Stimulated activated memory B cell treated with anti-CD40 and anti-IgM and Interleukin-4, amounts not matched to agents 10 μg/mL and 1 μg/mL and 100 μg/mL, for 72 hours (primary cell): ENCODE data around the gene FAM98A.

Experiments
- ATAC-seq: fragments of 150-1000 bp; cut with Tn5 transposase; 2 replicates; pipeline ENCODE4 v1.10.0; 2021
- H3K27ac Mint-ChIP-seq: one replicate; pipeline ENCODE4 v1.8.0; 2022; ENCODE audit warnings: mild to moderate bottlenecking, mixed read lengths
- H3K27me3 Mint-ChIP-seq: one replicate; pipeline ENCODE4 v1.8.0; 2022; ENCODE audit warnings: mixed read lengths
- H3K36me3 Mint-ChIP-seq: one replicate; pipeline ENCODE4 v1.8.0; 2022; ENCODE audit warnings: mixed read lengths
- H3K4me1 Mint-ChIP-seq: one replicate; pipeline ENCODE4 v1.8.0; 2022; ENCODE audit warnings: mixed read lengths
- H3K4me3 Mint-ChIP-seq: one replicate; pipeline ENCODE4 v1.8.0; 2022; ENCODE audit warnings: mild to moderate bottlenecking, moderate library complexity, mixed read lengths
- H3K9me3 Mint-ChIP-seq: one replicate; pipeline ENCODE4 v1.8.0; 2022; ENCODE audit warnings: mixed read lengths

Gene FAM98A

GRCh38 chr2:33577084-33577483, 22.0 kb downstream of the FAM98A start:
- no peaks in the 10 kb centered on the region for H3K27me3 Mint-ChIP-seq
- peaks cover 19% of the 10 kb centered on the region for H3K36me3 Mint-ChIP-seq
- no peaks in the 10 kb centered on the region for H3K9me3 Mint-ChIP-seq
- H3K4me1 Mint-ChIP-seq: peaks cover 22% of the 10 kb centered on the region
- no peak overlapping the region for H3K4me3 Mint-ChIP-seq
- ATAC-seq: no peak
- no peak overlapping the region for H3K27ac Mint-ChIP-seq

- Mint-ChIP-seq H3K9me3 (no peaks in the 10 kb centered on the region), H3K36me3 (no peaks in the 10 kb centered on the region), H3K27ac (no peak overlapping the region), H3K4me1 (peaks cover 7% of the 10 kb centered on the region), H3K27me3 (no peaks in the 10 kb centered on the region), H3K4me3 (no peak overlapping the region)
- no peak for ATAC-seq
These were observed 25.4 kb downstream of the FAM98A start for GRCh38 chr2:33573657-33574056.

- H3K4me1 Mint-ChIP-seq: peaks cover 14% of the 10 kb centered on the region
- peaks cover 14% of the 10 kb centered on the region for H3K36me3 Mint-ChIP-seq
- no peak for ATAC-seq
- H3K27me3 Mint-ChIP-seq: no peaks in the 10 kb centered on the region
- no peak overlapping the region for H3K27ac Mint-ChIP-seq
- no peak overlapping the region for H3K4me3 Mint-ChIP-seq
- no peaks in the 10 kb centered on the region for H3K9me3 Mint-ChIP-seq
These were observed 28.4 kb downstream of the FAM98A start for GRCh38 chr2:33570681-33571080.

- peaks cover 71% of the 10 kb centered on the region for H3K36me3 Mint-ChIP-seq
- no peak for ATAC-seq
- H3K4me1 Mint-ChIP-seq: peaks cover 2% of the 10 kb centered on the region
- H3K27ac Mint-ChIP-seq: no peak overlapping the region
- H3K4me3 Mint-ChIP-seq: no peak overlapping the region
- H3K9me3 Mint-ChIP-seq: no peaks in the 10 kb centered on the region
- no peaks in the 10 kb centered on the region for H3K27me3 Mint-ChIP-seq
These were observed 37.2 kb downstream of the FAM98A start for GRCh38 chr2:33561872-33562271.

GRCh38 chr2:33560017-33560416, 39.1 kb downstream of the FAM98A start:
- no peaks in the 10 kb centered on the region for H3K27me3 Mint-ChIP-seq
- peaks cover 2% of the 10 kb centered on the region for H3K4me1 Mint-ChIP-seq
- ATAC-seq: no peak
- no peaks in the 10 kb centered on the region for H3K9me3 Mint-ChIP-seq
- H3K4me3 Mint-ChIP-seq: no peak overlapping the region
- peak overlapping the region; percentile 64 for H3K27ac Mint-ChIP-seq
- peaks cover 67% of the 10 kb centered on the region for H3K36me3 Mint-ChIP-seq

GRCh38 chr2:33559328-33559727, 39.8 kb downstream of the FAM98A start:
- Mint-ChIP-seq H3K4me1 (peaks cover 9% of the 10 kb centered on the region), H3K27ac (peak overlapping the region; percentile 64), H3K4me3 (no peak overlapping the region), H3K9me3 (no peaks in the 10 kb centered on the region), H3K27me3 (no peaks in the 10 kb centered on the region), H3K36me3 (peaks cover 67% of the 10 kb centered on the region)
- no peak for ATAC-seq

GRCh38 chr2:33555681-33556080, 43.4 kb downstream of the FAM98A start:
- no peaks in the 10 kb centered on the region for H3K9me3 Mint-ChIP-seq
- H3K4me1 Mint-ChIP-seq: peaks cover 10% of the 10 kb centered on the region
- peak overlapping the region; percentile 76 for H3K27ac Mint-ChIP-seq
- peaks cover 69% of the 10 kb centered on the region for H3K36me3 Mint-ChIP-seq
- H3K27me3 Mint-ChIP-seq: no peaks in the 10 kb centered on the region
- no peak overlapping the region for H3K4me3 Mint-ChIP-seq
- ATAC-seq: no peak

- H3K4me3 Mint-ChIP-seq: no peak overlapping the region
- peak overlapping the region; percentile 36 for H3K27ac Mint-ChIP-seq
- no peaks in the 10 kb centered on the region for H3K27me3 Mint-ChIP-seq
- H3K4me1 Mint-ChIP-seq: peaks cover 10% of the 10 kb centered on the region
- ATAC-seq: no peak
- peaks cover 68% of the 10 kb centered on the region for H3K36me3 Mint-ChIP-seq
- no peaks in the 10 kb centered on the region for H3K9me3 Mint-ChIP-seq
These were observed 46.2 kb downstream of the FAM98A start for GRCh38 chr2:33552758-33553461.

- no peaks in the 10 kb centered on the region for H3K9me3 Mint-ChIP-seq
- H3K36me3 Mint-ChIP-seq: peaks cover 76% of the 10 kb centered on the region
- no peak overlapping the region for H3K27ac Mint-ChIP-seq
- H3K4me3 Mint-ChIP-seq: no peak overlapping the region
- peaks cover 10% of the 10 kb centered on the region for H3K4me1 Mint-ChIP-seq
- ATAC-seq: no peak
- no peaks in the 10 kb centered on the region for H3K27me3 Mint-ChIP-seq
These were observed 48.9 kb downstream of the FAM98A start for GRCh38 chr2:33550206-33550605.

GRCh38 chr2:33541243-33541642, 57.9 kb downstream of the FAM98A start:
- H3K27me3 Mint-ChIP-seq: no peaks in the 10 kb centered on the region
- no peak overlapping the region for H3K27ac Mint-ChIP-seq
- H3K4me1 Mint-ChIP-seq: no peaks in the 10 kb centered on the region
- H3K4me3 Mint-ChIP-seq: no peak overlapping the region
- no peaks in the 10 kb centered on the region for H3K9me3 Mint-ChIP-seq
- ATAC-seq: no peak
- H3K36me3 Mint-ChIP-seq: peaks cover 42% of the 10 kb centered on the region

- Mint-ChIP-seq H3K9me3 (no peaks in the 10 kb centered on the region), H3K27ac (no peak overlapping the region), H3K27me3 (no peaks in the 10 kb centered on the region), H3K4me1 (peaks cover 30% of the 10 kb centered on the region), H3K4me3 (no peak overlapping the region), H3K36me3 (peaks cover 72% of the 10 kb centered on the region)
- ATAC-seq: no peak
These were observed 63.7 kb downstream of the FAM98A start for GRCh38 chr2:33535421-33535820.
